Measurements from ENCODE around the gene WDR47.
"Not testable (repeated sequence)": the region's sequence is repeated elsewhere in the genome, so short reads cannot be mapped to it uniquely, and the experiment has no call there.

The WDR47 gene

GRCh38 chr1:109040627-109040988, 1.3 kb downstream of the WDR47 start:
- no peak for ATAC-seq

GRCh38 chr1:109034382-109034781, 7.5 kb downstream of the WDR47 start:
- TF ChIP-seq OSR1 (CRISPR knock-in tag; IDR thresholded peaks at IDR 0.05) (no peak), TOX (CRISPR knock-in tag; IDR thresholded peaks at IDR 0.05; ENCODE audit: borderline replicate concordance) (no peak), CSRNP3 (CRISPR knock-in tag; IDR thresholded peaks at IDR 0.05) (no peak), TCF4 (CRISPR knock-in tag; IDR thresholded peaks at IDR 0.05; ENCODE audit: borderline replicate concordance) (no peak), CSDC2 (CRISPR knock-in tag; IDR thresholded peaks at IDR 0.05) (no peak), ARNTL (CRISPR knock-in tag; IDR thresholded peaks at IDR 0.05; ENCODE audit: borderline replicate concordance, low read depth) (no peak), ZC3H10 (CRISPR knock-in tag; IDR thresholded peaks at IDR 0.05) (no peak), ZNF70 (CRISPR knock-in tag; IDR thresholded peaks at IDR 0.05) (no peak), BACH2 (CRISPR knock-in tag; IDR thresholded peaks at IDR 0.05; ENCODE audit: borderline replicate concordance) (no peak), ZFP3 (CRISPR knock-in tag; IDR thresholded peaks at IDR 0.05) (no peak), POU6F1 (CRISPR knock-in tag; IDR thresholded peaks at IDR 0.05; ENCODE audit: borderline replicate concordance, low read depth) (no peak), ISL1 (CRISPR knock-in tag; IDR thresholded peaks at IDR 0.05) (no peak), TSHZ2 (CRISPR knock-in tag; IDR thresholded peaks at IDR 0.05) (no peak)
- ATAC-seq = no peak

More at GRCh38 chr1:109040627-109040988, 1.3 kb downstream of the WDR47 start:
- TF ChIP-seq ZFP3 (CRISPR knock-in tag; IDR thresholded peaks at IDR 0.05) (no peak), SNAI2 (CRISPR knock-in tag; IDR thresholded peaks at IDR 0.05) (no peak), PATZ1 (CRISPR knock-in tag; IDR thresholded peaks at IDR 0.05; ENCODE audit: borderline replicate concordance) (no peak), OSR1 (CRISPR knock-in tag; IDR thresholded peaks at IDR 0.05) (no peak), ZNF8 (CRISPR knock-in tag; IDR thresholded peaks at IDR 0.05) (no peak), ZNF565 (CRISPR knock-in tag; conservative IDR thresholded peaks at IDR 0.05; ENCODE audit: low read depth) (no peak), ZFP30 (CRISPR knock-in tag; IDR thresholded peaks at IDR 0.05) (no peak), CREB5 (CRISPR knock-in tag; IDR thresholded peaks at IDR 0.05; ENCODE audit: low read depth) (no peak), TSHZ2 (CRISPR knock-in tag; IDR thresholded peaks at IDR 0.05) (no peak), TOX (CRISPR knock-in tag; IDR thresholded peaks at IDR 0.05; ENCODE audit: borderline replicate concordance) (no peak), GLIS3 (CRISPR knock-in tag; IDR thresholded peaks at IDR 0.05) (no peak), TCF4 (CRISPR knock-in tag; IDR thresholded peaks at IDR 0.05; ENCODE audit: borderline replicate concordance) (no peak), ZC3H10 (CRISPR knock-in tag; IDR thresholded peaks at IDR 0.05) (no peak), PPARA (CRISPR knock-in tag; IDR thresholded peaks at IDR 0.05; ENCODE audit: borderline replicate concordance) (no peak)

GRCh38 chr1:109029493-109029892, 12.4 kb downstream of the WDR47 start:
- not testable (repeated sequence) for ATAC-seq
